NCI-H1105 treated with DMSO at 0.1 percent for 48 hours (cell line): Measurements from ENCODE around the gene RASSF10.
A peak's percentile ranks its signal among the peaks of the same experiment; 100 is the strongest.

Experiments
- DNase-seq: peaks from one replicate; lab custom pipeline; 2025; lab: John Stamatoyannopoulos, UW

Gene RASSF10

GRCh38 chr11:13008625-13009475 is at the start of gene RASSF10:
RASSF10 (plus strand) TSS chr11:13009316; CDS start chr11:13009577, 261 bp downstream.
- DNase-seq, result peak; percentile 49

- DNase-seq, result peak; percentile 56
Observed at GRCh38 chr11:12961615-12962014, 47.5 kb upstream of the RASSF10 start.

DNA sequence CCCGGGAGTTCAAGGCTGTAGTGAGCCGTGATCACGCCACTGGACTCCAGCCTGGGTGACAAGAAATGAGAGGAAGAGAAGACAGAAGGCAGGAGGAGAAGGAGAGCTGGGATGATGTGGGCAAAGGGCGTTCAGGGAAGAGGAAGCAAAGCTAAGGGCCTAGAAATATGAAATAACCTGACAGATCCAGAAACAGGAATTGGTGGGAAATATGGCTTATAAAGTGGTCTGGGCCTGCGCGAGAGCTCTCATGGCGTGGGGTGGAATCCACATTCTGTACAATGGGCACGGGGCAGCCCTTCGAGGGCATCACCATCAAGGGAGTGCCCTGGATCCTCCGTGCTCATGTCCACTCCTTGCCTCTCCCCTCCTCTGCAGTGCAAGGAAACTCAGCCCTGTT is 46.8 kb upstream of the RASSF10 start:
- DNase-seq, result no peak

DNA sequence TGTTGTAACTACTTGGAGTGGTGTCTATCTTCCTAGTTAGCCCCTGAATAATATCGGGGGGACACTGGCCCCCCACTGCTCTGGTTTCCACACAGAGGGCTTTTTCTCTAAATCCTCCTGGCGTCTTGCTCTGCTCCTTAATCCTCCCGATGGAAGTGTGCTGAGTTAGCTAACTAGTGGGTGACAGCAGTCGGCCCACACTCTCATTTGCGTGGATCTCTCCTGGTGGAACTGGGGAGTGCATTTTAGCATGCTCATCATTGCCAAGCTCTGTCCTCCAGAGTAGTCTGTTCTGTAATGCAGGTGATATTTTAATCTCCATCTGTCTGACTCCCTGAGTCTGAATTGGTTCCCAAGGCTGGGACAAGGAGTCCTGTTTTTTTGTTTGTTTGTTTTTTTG is 46.1 kb upstream of the RASSF10 start:
- DNase-seq, result no peak

GRCh38 chr11:12963792-12964536 is 45.2 kb upstream of the RASSF10 start:
- DNase-seq, result peak; percentile 54

- no peak for DNase-seq
Observed at GRCh38 chr11:12964650-12965049, 44.5 kb upstream of the RASSF10 start.

GRCh38 chr11:12966002-12966401 is 43.1 kb upstream of the RASSF10 start:
- DNase-seq, result no peak

GRCh38 chr11:12968101-12968500 is 41.0 kb upstream of the RASSF10 start:
- no peak for DNase-seq

- no peak for DNase-seq
Observed at GRCh38 chr11:12968826-12969225, 40.3 kb upstream of the RASSF10 start.

GRCh38 chr11:12971955-12972354 is 37.2 kb upstream of the RASSF10 start:
- DNase-seq, result no peak

GRCh38 chr11:12973528-12974181 is 35.5 kb upstream of the RASSF10 start:
- peak; percentile 17 for DNase-seq

- no peak for DNase-seq
Observed at GRCh38 chr11:12975195-12975594, 33.9 kb upstream of the RASSF10 start.

- peak; percentile 71 for DNase-seq
Observed at GRCh38 chr11:12979928-12980689, 29.0 kb upstream of the RASSF10 start.

DNA sequence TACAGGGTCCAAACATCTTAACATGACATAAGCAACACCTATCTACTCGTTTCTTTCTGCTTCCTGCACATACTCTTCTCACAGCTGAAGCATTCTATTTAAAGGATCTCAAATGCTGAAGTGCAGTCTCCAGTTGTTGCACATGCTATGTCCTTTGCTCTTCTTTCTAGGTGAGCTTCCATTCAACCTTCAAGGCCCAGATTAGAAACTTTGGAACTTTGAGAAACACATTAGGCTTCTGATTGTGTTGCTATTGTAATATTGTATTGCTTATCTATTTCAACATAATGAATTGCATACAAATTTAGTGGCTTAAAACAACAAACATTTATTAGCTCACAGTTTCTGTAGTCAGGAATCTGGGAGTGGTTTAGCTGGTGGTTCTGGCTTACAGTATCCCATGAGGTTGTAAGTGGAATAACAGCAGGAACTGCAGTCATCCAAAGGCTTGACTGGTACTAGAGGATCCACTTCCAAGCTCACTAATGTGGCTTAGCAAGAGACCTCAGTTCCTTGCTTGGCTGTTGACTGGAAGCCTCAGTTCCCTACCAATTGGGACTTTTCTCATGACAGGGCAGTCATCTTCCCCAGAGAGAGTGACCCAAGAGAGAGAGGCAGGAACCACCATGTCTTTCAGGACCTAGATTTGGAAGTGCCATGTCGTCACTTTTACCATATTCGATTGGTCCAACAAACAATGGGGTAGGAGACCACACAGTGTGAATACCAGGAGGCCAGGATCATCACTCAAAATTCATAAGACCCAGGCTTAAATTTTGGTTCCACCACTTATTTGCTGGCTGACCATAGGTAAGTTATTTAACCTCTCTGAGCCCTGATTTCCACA is 27.2 kb upstream of the RASSF10 start:
- no peak for DNase-seq

DNA sequence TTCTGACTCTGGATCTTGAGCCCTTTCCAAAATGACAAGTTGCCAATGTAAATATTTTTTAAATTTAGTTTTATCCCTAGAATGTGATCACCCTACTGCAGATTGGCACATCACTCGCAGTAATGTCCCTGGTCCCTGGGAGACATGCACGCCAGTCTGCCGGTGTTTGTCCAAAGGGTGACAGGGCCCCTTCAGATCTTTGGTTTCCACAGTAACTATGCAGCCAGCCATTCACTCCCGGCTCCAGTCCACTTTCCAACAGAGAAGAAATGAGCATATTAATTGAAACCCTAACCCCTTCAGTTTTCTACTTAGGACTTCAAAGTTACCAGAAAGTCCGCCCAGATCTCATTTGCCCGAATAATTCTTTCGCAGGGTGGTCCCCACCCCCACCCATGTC is 25.8 kb upstream of the RASSF10 start:
- DNase-seq, result no peak

- DNase-seq, result no peak
Observed at GRCh38 chr11:12986194-12986898, 22.8 kb upstream of the RASSF10 start.

GRCh38 chr11:12989428-12990161 is 19.5 kb upstream of the RASSF10 start:
- DNase-seq, result peak; percentile 43

DNA sequence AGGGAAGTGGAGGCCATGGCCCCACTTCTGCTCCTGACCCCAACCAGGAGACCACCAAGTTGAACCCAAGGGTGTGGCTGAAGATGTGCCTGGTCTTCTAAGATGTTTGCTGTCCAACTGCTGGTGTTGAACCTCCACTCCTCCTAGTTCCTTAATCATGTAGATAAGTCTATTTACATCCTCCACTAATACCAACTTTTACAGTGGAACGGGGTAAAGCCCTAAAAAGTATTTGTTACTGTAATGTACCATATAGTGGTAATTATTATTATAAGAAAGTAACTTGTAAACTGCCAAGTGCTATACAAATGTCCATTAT is 19.0 kb upstream of the RASSF10 start:
- DNase-seq, result no peak

GRCh38 chr11:12991426-12991825 is 17.7 kb upstream of the RASSF10 start:
- DNase-seq, result peak; percentile 24

GRCh38 chr11:12993626-12994025 is 15.5 kb upstream of the RASSF10 start:
- DNase-seq, result no peak
